IMR-90 (cell line): ENCODE measurements around the gene ASTN2.

Experiments used
- CEBPB ChIP-seq: IDR thresholded peaks from 2 replicates; pipeline ENCODE4 v1.6.1; 2012; ENCODE audit warnings: low read depth, low read length, improper control_type of control experiment
- CTCF ChIP-seq: conservative IDR thresholded peaks from 2 replicates; pipeline ENCODE4 v1.5.1; 2012; ENCODE audit warnings: mild to moderate bottlenecking, low read depth, low read length, improper control_type of control experiment
- FOS ChIP-seq: fragments of 150-350 bp; IDR thresholded peaks from 2 replicates; pipeline ENCODE4 v1.6.1; 2016; ENCODE audit warnings: low read depth, low read length
- MAFK ChIP-seq: IDR thresholded peaks from 2 replicates; pipeline ENCODE4 v1.6.1; 2012; ENCODE audit warnings: low read depth, low read length, improper control_type of control experiment
- MAZ ChIP-seq: IDR thresholded peaks from 2 replicates; pipeline ENCODE4 v1.6.1; 2012; ENCODE audit warnings: low read depth, mild to moderate bottlenecking, low read length, improper control_type of control experiment, moderate library complexity, borderline replicate concordance
- MXI1 ChIP-seq: IDR thresholded peaks from 2 replicates; pipeline ENCODE4 v1.6.1; 2012; ENCODE audit warnings: low read depth, mild to moderate bottlenecking, low read length, moderate library complexity, borderline replicate concordance
- POLR2A ChIP-seq: IDR thresholded peaks from 2 replicates; pipeline ENCODE4 v1.6.1; 2012; ENCODE audit warnings: mild to moderate bottlenecking, low read depth, low read length
- RAD21 ChIP-seq: IDR thresholded peaks from 2 replicates; pipeline ENCODE4 v1.6.1; 2012; ENCODE audit warnings: low read length, improper control_type of control experiment
- RCOR1 ChIP-seq: IDR thresholded peaks from 2 replicates; pipeline ENCODE4 v1.6.1; 2012; ENCODE audit warnings: mild to moderate bottlenecking, low read length, improper control_type of control experiment; ENCODE audit not compliant: insufficient replicate concordance
- USF2 ChIP-seq: fragments of 150-350 bp; IDR thresholded peaks from 2 replicates; pipeline ENCODE4 v1.6.1; 2017; ENCODE audit warnings: mild to moderate bottlenecking, antibody characterized with exemption, low read length, low read depth

DNA sequence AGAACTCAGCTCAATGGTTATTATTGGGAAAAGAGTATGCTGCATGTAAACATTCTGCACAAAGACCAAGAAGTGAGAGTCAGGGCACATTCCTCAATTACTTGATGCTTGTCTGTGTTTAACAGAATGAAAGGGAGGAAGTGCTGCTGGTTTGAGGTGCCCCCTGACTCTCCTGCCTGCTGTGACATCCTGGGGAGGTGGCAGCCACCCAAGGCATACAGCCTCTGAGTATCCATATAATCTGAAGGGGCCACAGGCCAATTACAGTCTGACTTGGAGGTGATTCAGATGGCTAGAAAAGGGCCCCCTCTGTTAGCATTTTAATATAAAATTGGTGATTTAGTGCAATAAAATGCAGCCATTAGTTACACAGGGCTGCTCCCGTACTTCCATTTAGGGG is 313.8 kb downstream of the ASTN2 start:
- TF ChIP-seq POLR2A (no peak), CTCF (no peak), RAD21 (no peak), MAZ (no peak), MAFK (no peak), USF2 (no peak), RCOR1 (no peak), CEBPB (no peak), FOS (no peak), MXI1 (no peak)
